Renal cortex interstitium (tissue), 11 donors: ENCODE measurements around the gene FGD4. TPM values are rescaled to one million over a fixed set of nuclear protein-coding genes. Genes with fewer than 3 reads are reported as not detected.
"Not testable (repeated sequence)": the region's sequence is repeated elsewhere in the genome, so short reads cannot be mapped to it uniquely, and the experiment has no call there.

Source experiments
- DNase-seq, 11 donors: peaks; one replicate each; pipeline ENCODE4 v3.0.0-alpha.2; 2013; ENCODE audit warnings: low read depth in 9 of 11, low spot score in 4 of 11; ENCODE audit errors: extremely low read depth in 1 of 11
- polyA plus RNA-seq, 3 donors: library from polyadenylated mRNA; unstranded; fragments of 120-200 nt; gene quantifications; one replicate each; pipeline ENCODE4 v1.2.1, GENCODE V29; 2013; ENCODE audit not compliant: insufficient read length in 3 of 3

Gene FGD4
- polyA plus RNA-seq, 3 donors, result 14.5 to 19.0 (median 15.5) TPM

DNA sequence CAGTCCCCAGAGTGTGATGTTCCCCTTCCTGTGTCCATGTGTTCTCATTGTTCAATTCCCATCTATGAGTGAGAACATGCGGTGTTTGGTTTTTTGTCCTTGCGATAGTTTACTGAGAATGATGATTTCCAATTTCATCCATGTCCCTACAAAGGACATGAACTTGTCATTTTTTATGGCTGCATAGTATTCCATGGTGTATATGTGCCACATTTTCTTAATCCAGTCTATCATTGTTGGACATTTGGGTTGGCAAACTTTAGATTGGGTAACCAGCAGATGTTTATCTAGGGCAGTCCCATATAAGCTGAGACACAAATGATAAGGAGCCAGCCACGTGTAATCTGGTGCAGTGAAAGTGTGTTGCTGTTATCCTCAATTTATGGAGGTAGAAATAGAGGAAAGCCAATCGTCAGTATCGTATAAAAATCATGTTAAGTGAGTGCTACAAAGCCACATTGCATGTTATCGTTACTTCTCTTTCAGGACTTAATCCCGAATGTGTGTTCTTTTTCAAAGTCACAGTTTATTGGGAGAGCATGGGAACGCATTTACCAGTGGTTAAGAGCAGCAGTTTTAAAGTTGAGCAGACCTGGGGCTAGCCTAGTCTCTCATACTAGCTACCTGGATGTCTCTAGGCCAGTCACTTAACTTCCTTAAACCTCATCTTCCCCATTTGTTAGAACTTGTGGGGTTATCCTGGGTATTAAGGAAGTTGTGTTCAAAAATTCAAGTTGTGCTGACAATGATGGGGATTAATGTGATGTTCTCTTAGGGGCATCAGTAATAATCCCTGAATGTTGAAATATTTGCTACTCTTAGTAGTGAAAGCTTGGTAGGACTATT, 108.0 kb downstream of the FGD4 start:
- DNase-seq, result not testable (repeated sequence)

- no peak for DNase-seq
Observed at GRCh38 chr12:32507942-32508320, 108.6 kb downstream of the FGD4 start.

DNA sequence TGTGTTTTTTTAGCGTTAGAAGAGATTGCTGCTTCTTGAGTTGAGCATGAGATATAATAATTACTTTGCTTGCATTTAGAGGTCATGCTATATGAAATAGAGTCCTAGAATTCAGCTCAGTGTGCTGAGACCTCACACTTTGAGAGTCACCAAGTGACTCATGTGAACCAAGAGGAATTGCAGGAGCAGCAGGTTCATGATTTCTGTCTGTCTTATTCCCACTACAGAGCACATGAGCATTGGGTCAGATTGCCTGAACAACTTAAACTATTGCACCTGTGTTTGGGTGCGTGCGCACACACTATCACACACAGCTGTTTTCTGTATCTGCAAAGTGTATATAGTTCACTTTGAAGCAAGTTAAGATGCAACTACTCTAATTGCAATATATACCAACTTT, 109.3 kb downstream of the FGD4 start:
- no peak for DNase-seq

DNA sequence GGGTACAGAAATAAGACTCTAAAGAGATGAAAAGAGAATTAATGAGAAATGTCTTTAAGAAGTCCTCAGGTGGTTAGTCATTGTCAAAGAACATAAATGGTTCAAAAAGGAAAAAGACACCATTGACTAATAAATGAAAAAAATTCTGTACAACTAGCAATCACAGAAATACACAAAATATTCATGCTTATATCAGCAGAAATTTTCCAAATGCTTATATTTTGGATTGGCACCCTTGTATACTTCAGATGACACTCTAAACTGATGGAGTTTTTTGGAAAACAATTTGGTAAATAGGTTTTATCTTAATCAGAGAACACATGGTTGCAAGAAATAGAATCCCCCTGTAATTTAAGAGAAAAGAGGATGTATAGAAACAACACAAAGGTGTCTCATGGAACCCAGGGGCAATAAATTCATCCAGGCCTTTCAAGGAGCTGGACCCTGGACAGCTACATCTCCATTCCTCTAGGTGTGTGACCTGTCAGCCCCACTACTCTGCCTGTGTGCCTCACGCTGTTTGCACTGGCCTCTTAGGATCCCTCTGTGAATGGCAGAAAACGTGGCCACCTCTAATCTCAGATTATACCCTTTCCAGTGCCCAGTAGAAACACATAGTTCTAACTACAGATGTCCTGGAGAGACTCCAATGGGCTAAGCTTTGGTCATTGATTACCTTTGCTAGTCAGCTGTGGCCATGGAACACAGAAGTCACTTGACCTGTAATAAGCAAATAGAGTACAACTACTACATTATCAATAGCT, 110.2 kb downstream of the FGD4 start:
- DNase-seq, result no peak

DNA sequence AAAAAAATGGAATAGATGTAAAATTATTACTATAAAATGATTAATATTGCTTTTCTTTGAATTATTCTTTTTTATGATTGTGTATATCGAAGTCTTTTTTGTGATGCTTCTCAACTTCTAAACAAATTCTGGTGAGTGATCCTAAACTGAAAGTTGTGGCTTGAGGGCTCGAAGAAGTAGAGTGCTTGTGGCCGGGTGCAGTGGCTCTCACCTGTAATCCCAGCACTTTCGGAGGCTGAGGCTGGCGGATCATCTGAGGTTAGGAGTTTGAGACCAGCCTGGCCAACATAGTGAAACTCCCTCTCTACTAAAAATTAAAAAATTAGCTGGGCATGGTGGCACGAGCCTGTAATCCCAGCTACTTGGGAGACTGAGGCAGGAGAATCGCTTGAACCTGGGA, 112.6 kb downstream of the FGD4 start:
- not testable (repeated sequence) for DNase-seq

GRCh38 chr12:32512379-32512778, 113.0 kb downstream of the FGD4 start:
- DNase-seq, result no peak

DNA sequence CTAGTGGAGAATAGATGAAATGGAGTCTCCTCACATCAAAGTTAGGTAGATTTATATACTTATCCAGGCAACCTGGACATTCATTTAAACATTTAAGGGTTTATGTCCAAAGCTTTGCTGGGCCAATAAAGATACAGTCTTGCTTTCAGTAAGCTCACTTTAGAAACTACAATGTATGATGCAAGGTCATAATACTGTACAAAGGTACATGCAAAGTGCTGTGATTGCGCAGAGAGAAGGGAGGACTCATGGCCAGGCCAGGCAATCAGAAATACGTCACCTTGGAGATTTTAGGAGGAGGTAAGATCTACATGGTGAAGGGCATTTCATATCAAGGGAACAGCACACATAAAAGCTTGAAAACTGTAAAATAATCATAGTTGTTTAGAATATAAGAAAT, 113.6 kb downstream of the FGD4 start:
- no peak for DNase-seq

DNA sequence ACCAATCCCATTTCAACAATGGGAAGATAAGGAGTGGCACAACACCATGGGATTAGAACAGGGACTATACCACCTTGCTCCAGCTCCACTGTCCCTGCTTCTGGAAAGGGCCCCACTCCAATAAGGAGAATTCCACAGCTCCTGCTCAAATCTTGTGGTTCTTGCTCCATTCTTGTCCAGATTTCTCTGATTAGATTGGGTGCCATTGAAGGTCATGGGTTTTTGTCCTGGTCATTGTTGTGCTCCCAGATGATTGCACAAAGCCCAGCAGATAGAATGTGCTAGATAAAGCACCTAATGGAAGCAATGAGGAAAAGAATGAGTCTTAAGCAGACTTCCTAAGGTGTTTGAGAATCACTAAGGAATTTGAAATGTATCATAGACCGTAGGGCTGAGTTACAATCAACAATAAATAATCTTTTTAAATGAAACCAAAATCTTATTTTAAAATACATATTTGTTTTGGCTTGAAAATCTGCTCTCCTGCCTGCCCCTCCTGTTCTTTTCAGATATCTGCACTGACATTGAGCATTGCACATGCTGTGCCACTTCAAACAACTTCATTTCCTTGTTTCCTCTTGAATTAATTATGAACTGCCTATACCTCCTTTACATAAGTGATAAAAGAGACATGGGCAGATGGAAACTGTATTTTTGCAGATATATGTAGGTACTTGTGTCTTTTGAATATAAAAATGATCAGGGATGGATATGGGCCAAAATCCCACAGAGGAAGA, 115.9 kb downstream of the FGD4 start:
- DNase-seq, result no peak

DNA sequence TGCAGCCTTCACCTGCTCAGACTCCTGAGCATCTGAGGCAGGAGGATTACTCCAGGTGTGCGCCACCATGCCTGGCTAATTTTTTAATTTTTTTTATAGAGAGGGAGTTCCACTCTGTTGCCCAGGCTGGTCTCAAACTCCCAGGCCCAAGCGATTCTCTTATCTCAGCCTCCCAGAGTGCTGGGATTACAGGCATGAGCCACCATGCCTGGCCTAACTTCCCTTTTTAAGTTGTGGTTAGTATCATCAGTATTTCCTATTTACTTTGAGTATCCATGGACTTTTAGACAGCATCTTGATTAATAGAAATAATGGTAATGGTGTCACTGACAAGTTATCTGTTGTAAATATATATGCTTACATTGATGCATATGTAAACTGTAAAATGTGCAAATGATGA, 116.9 kb downstream of the FGD4 start:
- DNase-seq, result no peak

GRCh38 chr12:32517966-32518365, 118.6 kb downstream of the FGD4 start:
- DNase-seq, result no peak

DNA sequence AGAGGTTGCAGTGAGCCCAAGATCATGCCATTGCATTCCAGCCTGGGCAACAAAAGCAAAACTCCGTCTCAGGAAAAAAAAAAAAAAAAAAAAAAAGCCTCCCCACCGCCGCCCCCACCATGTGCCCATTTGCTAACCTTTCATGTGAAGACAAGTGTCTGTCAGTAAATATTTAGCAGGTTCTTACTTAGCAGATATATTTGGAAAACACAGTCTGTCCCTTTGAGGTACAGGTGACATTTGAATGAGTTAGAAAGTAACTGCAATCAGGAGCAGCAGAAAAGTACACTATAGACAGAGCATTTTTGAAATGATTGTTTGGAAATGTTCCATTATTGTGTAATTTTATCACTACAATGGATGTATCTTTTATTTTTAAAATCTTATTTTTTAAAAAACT, 119.7 kb downstream of the FGD4 start:
- no peak for DNase-seq

DNA sequence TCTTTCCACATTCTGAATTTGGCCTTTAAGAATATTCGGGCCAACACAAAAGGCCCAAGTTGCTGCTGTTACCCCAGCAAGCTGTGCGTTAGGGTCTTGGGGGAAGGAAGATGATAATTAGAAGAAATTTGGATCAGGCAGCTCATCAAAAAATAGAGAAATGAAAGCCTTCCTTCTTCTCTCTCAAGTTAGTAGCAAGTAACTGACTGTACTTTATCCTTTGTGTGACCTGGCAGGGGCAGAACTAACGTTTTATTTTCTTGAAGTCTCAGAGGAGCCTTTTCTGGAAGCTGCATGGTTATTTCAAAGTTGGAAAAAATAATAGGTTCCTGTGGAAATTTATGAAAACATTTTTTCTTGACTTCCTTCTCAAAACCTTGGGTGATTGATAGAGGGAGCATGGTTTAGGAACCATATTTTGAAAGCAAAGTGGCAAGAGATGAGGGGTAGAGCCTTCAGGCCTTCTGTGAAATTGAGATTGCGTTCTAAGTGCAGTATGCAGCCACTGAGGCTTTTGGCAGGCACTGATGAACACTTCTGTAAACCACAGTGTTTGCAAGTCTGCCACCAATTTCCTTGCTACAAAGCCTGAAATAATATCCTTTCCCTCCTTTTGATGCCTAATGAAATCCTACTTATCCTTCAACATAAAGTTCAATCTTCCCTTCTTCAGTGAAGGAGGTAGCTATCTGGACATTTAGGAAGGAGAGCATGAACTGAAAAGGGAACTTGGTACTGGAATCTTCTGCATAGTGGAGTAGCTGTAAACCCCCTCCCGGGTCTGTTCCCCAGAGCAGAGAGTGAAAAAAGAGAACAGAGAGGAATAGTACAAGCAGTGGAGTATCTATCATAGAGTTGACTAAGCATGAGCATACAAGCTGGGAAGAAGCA, 123.2 kb downstream of the FGD4 start:
- DNase-seq, result no peak

DNA sequence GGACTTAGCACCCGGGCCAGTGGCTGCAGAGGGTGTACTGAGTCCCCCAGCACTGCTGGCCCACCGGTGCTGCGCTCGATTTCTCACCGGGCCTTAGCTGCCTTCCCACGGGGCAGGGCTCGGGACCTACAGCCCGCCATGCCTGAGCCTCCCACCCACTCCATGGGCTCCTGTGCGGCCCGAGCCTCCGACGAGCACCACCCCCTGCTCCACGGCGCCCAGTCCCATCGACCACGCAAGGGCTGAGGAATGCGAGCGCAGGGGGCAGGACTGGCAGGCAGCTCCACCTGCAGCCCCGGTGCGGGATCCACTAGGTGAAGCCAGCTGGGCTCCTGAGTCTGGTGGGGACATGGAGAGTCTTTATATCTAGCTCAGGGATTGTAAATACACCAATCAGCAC, 126.4 kb downstream of the FGD4 start:
- DNase-seq, result not testable (repeated sequence)

GRCh38 chr12:32526343-32526742, 127.0 kb downstream of the FGD4 start:
- not testable (repeated sequence) for DNase-seq

DNA sequence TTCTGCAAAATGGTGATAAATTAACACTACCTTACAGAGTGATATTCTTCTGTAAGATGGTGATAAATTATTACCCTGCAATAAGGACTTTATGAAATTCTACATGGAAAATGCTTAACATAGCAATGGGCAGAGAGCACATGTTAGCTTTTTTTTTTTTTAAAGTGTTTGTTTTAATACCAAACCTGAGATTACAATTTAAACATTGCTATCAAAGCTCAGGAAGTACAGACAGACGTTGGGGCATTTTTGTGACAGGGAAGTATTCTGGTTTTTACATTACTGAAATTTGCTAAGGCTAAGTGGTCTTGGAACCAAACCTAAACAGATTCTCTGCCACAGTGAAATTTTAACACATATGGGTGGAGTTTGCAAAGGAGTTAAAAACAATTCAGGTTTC, 133.1 kb downstream of the FGD4 start:
- DNase-seq, result no peak

GRCh38 chr12:32532951-32533350, 133.6 kb downstream of the FGD4 start:
- DNase-seq, result no peak

GRCh38 chr12:32533506-32533905, 134.1 kb downstream of the FGD4 start:
- not testable (repeated sequence) for DNase-seq

GRCh38 chr12:32533971-32534590, 134.7 kb downstream of the FGD4 start:
- peak in 3 of 11 donors; percentile 14 to 31 (median 19) for DNase-seq
